Measurements from ENCODE around the gene IFRD2. TPM values are rescaled to one million over a fixed set of nuclear protein-coding genes. Genes with fewer than 3 reads are reported as not detected.
"Not testable (repeated sequence)": the region's sequence is repeated elsewhere in the genome, so short reads cannot be mapped to it uniquely, and the experiment has no call there.

The IFRD2 gene
- total and polyA plus RNA-seq, 2 experiments from 2014 or later, result 80.8 to 91.5 TPM

DNA sequence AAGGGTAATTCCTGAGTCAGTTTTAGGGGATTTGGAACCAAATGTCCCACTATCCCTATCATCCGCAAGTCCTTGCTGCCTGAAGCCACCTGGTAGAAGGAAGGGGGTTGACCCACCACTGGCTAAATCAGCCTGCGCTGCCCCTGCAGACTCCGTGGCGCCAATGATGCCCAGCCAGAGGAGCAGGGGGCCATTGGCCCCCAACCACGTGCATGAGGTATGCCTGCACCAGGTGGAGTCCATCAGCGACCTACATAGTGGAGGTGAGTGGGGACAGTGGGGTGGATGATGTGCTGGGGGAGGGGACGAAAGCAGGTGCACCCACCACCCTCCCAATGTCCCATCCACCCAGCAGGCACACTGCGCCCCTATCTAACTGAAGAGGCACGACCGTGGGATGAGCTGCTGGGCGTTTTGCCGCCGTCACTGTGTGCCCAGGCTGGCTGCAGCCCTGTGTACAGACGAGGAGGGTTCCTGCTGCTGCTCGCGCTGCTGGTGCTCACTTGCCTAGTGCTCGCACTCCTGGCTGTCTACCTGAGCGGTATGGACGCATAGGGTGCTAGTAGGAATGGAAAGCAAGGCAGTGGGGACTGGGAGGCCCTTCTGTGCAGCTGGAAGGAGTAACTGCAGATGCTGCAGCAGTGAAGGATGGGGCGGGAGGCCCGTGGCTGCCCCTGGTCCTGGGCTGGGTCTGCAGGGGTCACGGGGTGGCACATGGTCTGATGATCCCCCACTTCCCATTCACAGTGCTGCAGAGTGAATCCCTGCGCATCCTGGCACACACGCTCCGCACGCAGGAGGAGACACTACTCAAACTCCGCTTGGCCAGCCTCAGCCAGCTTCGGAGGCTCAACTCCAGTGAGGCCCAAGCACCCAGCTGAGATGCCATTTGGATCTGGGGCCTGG, 5.7 kb downstream of the IFRD2 start:
- Histone ChIP-seq H2AFZ (no peak overlapping the region), H4K20me1 (replicated peaks; ENCODE audit: insufficient read depth) (no peaks in the 10 kb centered on the region; the same call in 1 of the 2 replicates), H3K4me1 (ENCODE audit: insufficient read depth) (peaks cover 5% of the 10 kb centered on the region; the same call in 1 of the 2 replicates), H3K4me2 (no peak overlapping the region), H3F3A (replicated peaks; ENCODE audit: low read depth) (0 out of 2 replicates have a peak, but pooled peaks cover 4% of the 10 kb centered on the region), H3K4me3 (no peak overlapping the region), H3K79me2 (replicated peaks; ENCODE audit: insufficient read depth) (peaks cover 13% of the 10 kb centered on the region), H3K36me3 (ENCODE audit: insufficient read depth) (peaks cover 11% of the 10 kb centered on the region), H3K27me3 (ENCODE audit: insufficient read depth) (no peaks in the 10 kb centered on the region), H3K27ac (ENCODE audit: low read depth) (no peak overlapping the region), H3K9me2 (ENCODE audit: insufficient read depth) (no peaks in the 10 kb centered on the region)
- H3K4me3 Mint-ChIP-seq, result no peak overlapping the region
- peaks cover 5% of the 10 kb centered on the region for H3K4me1 Mint-ChIP-seq
- TF ChIP-seq POLR2AphosphoS5 (IDR thresholded peaks at IDR 0.05; ENCODE audit: low read depth), result peak; percentile 29; the same call in 1 of the 2 replicates
- TF ChIP-seq, protein P1, sequence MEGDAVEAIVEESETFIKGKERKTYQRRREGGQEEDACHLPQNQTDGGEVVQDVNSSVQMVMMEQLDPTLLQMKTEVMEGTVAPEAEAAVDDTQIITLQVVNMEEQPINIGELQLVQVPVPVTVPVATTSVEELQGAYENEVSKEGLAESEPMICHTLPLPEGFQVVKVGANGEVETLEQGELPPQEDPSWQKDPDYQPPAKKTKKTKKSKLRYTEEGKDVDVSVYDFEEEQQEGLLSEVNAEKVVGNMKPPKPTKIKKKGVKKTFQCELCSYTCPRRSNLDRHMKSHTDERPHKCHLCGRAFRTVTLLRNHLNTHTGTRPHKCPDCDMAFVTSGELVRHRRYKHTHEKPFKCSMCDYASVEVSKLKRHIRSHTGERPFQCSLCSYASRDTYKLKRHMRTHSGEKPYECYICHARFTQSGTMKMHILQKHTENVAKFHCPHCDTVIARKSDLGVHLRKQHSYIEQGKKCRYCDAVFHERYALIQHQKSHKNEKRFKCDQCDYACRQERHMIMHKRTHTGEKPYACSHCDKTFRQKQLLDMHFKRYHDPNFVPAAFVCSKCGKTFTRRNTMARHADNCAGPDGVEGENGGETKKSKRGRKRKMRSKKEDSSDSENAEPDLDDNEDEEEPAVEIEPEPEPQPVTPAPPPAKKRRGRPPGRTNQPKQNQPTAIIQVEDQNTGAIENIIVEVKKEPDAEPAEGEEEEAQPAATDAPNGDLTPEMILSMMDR (conservative IDR thresholded peaks at IDR 0.05; ENCODE audit: low read depth in 2 of 2), result no peak
- H3K9me3 Mint-ChIP-seq, result no peaks in the 10 kb centered on the region
- H3K36me3 Mint-ChIP-seq (ENCODE audit: low read depth), result peaks cover 47% of the 10 kb centered on the region
- peaks cover 5% of the 10 kb centered on the region for H3K27me3 Mint-ChIP-seq (ENCODE audit: insufficient read depth, low read depth, poor library complexity)
- ATAC-seq (no peak), DNase-seq (ENCODE audit: low spot score) (no peak)
- no peak overlapping the region for H3K27ac Mint-ChIP-seq

DNA sequence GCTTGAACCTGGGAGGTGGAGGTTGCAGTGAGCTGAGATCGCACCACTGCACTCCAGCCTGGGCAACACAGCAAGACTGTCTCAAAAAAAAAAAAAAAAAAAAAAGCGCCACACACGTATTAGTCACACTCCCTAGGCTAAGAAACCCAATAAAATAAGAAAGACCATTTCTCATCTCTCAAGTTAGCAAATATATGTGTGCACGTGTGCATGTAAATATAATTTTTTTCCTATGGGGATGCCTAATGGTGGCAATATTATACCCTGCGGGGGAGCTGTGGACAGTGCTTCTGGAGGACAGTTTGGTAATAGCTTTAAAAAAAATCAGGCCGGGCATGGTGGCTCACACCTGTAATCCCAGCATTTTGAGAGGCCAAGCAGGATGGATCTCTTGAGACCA, 8.1 kb downstream of the IFRD2 start:
- not testable (repeated sequence) for H3K4me1 ChIP-seq (ENCODE audit: insufficient read depth); H3F3A ChIP-seq (replicated peaks; ENCODE audit: low read depth); H3K4me1 Mint-ChIP-seq; H3K9me3 Mint-ChIP-seq; H3K79me2 ChIP-seq (replicated peaks; ENCODE audit: insufficient read depth); H3K27ac Mint-ChIP-seq; ATAC-seq; H3K4me3 ChIP-seq; H3K27me3 ChIP-seq (ENCODE audit: insufficient read depth); H3K4me2 ChIP-seq; H2AFZ ChIP-seq; H3K27me3 Mint-ChIP-seq (ENCODE audit: insufficient read depth, low read depth, poor library complexity); H3K9me2 ChIP-seq (ENCODE audit: insufficient read depth); H3K4me3 Mint-ChIP-seq; H3K27ac ChIP-seq (ENCODE audit: low read depth); H4K20me1 ChIP-seq (replicated peaks; ENCODE audit: insufficient read depth); DNase-seq (ENCODE audit: low spot score)
- peaks cover 11% of the 10 kb centered on the region for H3K36me3 ChIP-seq (ENCODE audit: insufficient read depth)
- H3K36me3 Mint-ChIP-seq (ENCODE audit: low read depth), result peaks cover 25% of the 10 kb centered on the region

DNA sequence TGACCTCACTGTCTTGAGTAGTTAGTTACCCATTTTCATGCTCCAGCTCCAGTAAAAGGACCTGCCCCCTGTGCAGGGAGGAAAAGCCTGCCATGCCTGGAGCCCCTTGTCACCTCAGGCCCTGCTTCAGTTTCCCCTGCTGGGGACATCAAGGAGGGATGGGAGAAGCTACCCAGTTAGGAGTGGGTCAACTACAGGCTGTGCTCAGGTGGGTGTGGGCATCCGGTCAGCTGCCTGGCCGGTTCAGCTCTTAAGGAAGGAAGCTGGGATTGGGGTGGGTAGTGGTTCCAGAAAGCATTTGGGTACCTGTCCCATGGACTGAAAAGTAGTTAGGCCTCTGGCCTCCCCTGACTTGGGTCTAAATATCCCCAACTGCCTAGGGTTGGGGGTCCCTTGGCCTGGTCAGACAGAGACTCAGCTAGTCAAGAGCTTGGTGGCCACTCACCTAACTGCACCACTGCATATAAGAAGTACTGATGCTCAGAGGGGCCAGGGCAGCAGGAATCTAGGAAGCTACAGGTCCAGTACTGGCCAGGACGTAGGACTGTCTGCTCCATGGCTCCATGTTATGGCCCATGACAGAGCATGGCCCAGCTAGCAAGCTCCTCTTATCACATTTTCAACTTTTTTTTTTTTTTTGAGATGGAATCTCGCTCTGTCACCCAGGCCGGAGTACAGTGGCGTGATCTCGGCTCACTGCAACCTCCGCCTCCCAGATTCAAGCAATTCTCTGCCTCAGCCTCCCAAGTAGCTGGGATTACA, 12.8 kb downstream of the IFRD2 start:
- no peaks in the 10 kb centered on the region for H3K36me3 Mint-ChIP-seq (ENCODE audit: low read depth)
- Histone ChIP-seq H3K4me2 (no peak overlapping the region), H2AFZ (no peak overlapping the region), H3K9me2 (ENCODE audit: insufficient read depth) (no peaks in the 10 kb centered on the region), H3K4me1 (ENCODE audit: insufficient read depth) (no peaks in the 10 kb centered on the region), H3K27ac (ENCODE audit: low read depth) (no peak overlapping the region), H3F3A (replicated peaks; ENCODE audit: low read depth) (peaks cover 10% of the 10 kb centered on the region; the same call in 1 of the 2 replicates), H3K79me2 (replicated peaks; ENCODE audit: insufficient read depth) (no peaks in the 10 kb centered on the region), H3K27me3 (ENCODE audit: insufficient read depth) (peaks cover 41% of the 10 kb centered on the region), H3K36me3 (ENCODE audit: insufficient read depth) (no peaks in the 10 kb centered on the region), H3K4me3 (no peak overlapping the region), H4K20me1 (replicated peaks; ENCODE audit: insufficient read depth) (no peaks in the 10 kb centered on the region; the same call in 1 of the 2 replicates)
- no peaks in the 10 kb centered on the region for H3K9me3 Mint-ChIP-seq
- TF ChIP-seq STAT1 (IDR thresholded peaks at IDR 0.05; ENCODE audit: unreplicated experiment) (no peak), CREB1 (CRISPR knock-in tag; IDR thresholded peaks at IDR 0.05; ENCODE audit: low read depth) (no peak)
- TF ChIP-seq, protein P2, sequence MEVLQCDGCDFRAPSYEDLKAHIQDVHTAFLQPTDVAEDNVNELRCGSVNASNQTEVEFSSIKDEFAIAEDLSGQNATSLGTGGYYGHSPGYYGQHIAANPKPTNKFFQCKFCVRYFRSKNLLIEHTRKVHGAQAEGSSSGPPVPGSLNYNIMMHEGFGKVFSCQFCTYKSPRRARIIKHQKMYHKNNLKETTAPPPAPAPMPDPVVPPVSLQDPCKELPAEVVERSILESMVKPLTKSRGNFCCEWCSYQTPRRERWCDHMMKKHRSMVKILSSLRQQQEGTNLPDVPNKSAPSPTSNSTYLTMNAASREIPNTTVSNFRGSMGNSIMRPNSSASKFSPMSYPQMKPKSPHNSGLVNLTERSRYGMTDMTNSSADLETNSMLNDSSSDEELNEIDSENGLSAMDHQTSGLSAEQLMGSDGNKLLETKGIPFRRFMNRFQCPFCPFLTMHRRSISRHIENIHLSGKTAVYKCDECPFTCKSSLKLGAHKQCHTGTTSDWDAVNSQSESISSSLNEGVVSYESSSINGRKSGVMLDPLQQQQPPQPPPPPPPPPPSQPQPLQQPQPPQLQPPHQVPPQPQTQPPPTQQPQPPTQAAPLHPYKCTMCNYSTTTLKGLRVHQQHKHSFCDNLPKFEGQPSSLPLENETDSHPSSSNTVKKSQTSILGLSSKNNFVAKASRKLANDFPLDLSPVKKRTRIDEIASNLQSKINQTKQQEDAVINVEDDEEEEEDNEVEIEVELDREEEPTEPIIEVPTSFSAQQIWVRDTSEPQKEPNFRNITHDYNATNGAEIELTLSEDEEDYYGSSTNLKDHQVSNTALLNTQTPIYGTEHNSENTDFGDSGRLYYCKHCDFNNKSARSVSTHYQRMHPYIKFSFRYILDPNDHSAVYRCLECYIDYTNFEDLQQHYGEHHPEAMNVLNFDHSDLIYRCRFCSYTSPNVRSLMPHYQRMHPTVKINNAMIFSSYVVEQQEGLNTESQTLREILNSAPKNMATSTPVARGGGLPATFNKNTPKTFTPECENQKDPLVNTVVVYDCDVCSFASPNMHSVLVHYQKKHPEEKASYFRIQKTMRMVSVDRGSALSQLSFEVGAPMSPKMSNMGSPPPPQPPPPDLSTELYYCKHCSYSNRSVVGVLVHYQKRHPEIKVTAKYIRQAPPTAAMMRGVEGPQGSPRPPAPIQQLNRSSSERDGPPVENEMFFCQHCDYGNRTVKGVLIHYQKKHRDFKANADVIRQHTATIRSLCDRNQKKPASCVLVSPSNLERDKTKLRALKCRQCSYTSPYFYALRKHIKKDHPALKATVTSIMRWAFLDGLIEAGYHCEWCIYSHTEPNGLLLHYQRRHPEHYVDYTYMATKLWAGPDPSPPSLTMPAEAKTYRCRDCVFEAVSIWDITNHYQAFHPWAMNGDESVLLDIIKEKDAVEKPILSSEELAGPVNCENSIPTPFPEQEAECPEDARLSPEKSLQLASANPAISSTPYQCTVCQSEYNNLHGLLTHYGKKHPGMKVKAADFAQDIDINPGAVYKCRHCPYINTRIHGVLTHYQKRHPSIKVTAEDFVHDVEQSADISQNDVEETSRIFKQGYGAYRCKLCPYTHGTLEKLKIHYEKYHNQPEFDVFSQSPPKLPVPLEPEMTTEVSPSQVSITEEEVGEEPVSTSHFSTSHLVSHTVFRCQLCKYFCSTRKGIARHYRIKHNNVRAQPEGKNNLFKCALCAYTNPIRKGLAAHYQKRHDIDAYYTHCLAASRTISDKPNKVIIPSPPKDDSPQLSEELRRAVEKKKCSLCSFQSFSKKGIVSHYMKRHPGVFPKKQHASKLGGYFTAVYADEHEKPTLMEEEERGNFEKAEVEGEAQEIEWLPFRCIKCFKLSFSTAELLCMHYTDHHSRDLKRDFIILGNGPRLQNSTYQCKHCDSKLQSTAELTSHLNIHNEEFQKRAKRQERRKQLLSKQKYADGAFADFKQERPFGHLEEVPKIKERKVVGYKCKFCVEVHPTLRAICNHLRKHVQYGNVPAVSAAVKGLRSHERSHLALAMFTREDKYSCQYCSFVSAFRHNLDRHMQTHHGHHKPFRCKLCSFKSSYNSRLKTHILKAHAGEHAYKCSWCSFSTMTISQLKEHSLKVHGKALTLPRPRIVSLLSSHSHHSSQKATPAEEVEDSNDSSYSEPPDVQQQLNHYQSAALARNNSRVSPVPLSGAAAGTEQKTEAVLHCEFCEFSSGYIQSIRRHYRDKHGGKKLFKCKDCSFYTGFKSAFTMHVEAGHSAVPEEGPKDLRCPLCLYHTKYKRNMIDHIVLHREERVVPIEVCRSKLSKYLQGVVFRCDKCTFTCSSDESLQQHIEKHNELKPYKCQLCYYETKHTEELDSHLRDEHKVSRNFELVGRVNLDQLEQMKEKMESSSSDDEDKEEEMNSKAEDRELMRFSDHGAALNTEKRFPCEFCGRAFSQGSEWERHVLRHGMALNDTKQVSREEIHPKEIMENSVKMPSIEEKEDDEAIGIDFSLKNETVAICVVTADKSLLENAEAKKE (CRISPR knock-in tag; IDR thresholded peaks at IDR 0.05), result no peak
- peaks cover 32% of the 10 kb centered on the region for H3K27me3 Mint-ChIP-seq (ENCODE audit: insufficient read depth, low read depth, poor library complexity)
- ATAC-seq, result no peak
- peaks cover 13% of the 10 kb centered on the region for H3K4me1 Mint-ChIP-seq
- H3K4me3 Mint-ChIP-seq, result no peak overlapping the region
- no peak overlapping the region for H3K27ac Mint-ChIP-seq
- no peak for DNase-seq (ENCODE audit: low spot score)

Measured in GM23338 (cell line).